Thymus (tissue), 11 donors: ENCODE results near the gene CDPF1. TPM values are rescaled to one million over a fixed set of nuclear protein-coding genes. Genes with fewer than 3 reads are reported as not detected.

ENCODE experiments used
- DNase-seq, 9 donors: peaks; one replicate each; pipeline ENCODE4 v3.0.0-alpha.2; 2013; ENCODE audit warnings: low spot score in 9 of 9, low read depth in 6 of 9, missing footprints in 1 of 9
- H3K27ac ChIP-seq, 2 donors: one replicate each; pipeline ENCODE4 v1.5.1; 2013; ENCODE audit warnings: control low read depth in 1 of 2, low read depth in 1 of 2, low read length in 1 of 2, mild to moderate bottlenecking in 1 of 2, moderate library complexity in 1 of 2
- H3K27me3 ChIP-seq, 2 donors: one replicate each; pipeline ENCODE4 v1.5.1; 2013; ENCODE audit warnings: low read length in 1 of 2; ENCODE audit not compliant: control insufficient read depth in 2 of 2, insufficient read depth in 1 of 2
- H3K36me3 ChIP-seq, 2 donors: one replicate each; pipeline ENCODE4 v1.5.1; 2013; ENCODE audit warnings: low read length in 1 of 2, mild to moderate bottlenecking in 1 of 2, moderate library complexity in 1 of 2; ENCODE audit not compliant: control insufficient read depth in 2 of 2, insufficient read depth in 2 of 2
- H3K4me1 ChIP-seq, 2 donors: one replicate each; pipeline ENCODE4 v1.5.1; 2013; ENCODE audit warnings: low read length in 2 of 2; ENCODE audit not compliant: control insufficient read depth in 2 of 2, insufficient read depth in 2 of 2
- H3K4me3 ChIP-seq, 2 donors: one replicate each; pipeline ENCODE4 v1.5.1; 2013; ENCODE audit warnings: low read length in 2 of 2, control low read depth in 1 of 2, mild to moderate bottlenecking in 1 of 2
- H3K9me3 ChIP-seq, 2 donors: one replicate each; pipeline ENCODE4 v1.5.1; 2013; ENCODE audit warnings: low read length in 1 of 2, mild to moderate bottlenecking in 1 of 2; ENCODE audit not compliant: control insufficient read depth in 2 of 2, insufficient read depth in 1 of 2
- WGBS: extraction: QIAGEN DNeasy Blood & Tissue Kit; methylation state at CpG from one replicate; pipeline ENCODE4 v1.1.7; 2013; 5-methylcytosine and 5-hydroxymethylcytosine counted together
- polyA plus RNA-seq: library from polyadenylated mRNA; stranded (reverse); fragments of 200-250 nt; gene quantifications from one replicate; pipeline ENCODE4 v1.2.3, GENCODE V29; 2013
- total RNA-seq: library from RNA; stranded (reverse); fragments of 120-200 nt; gene quantifications from one replicate; pipeline ENCODE4 v1.2.4, GENCODE V29; 2013
- donor health status: healthy.

CDPF1 gene
- total and polyA plus RNA-seq, 2 donors, result 15.5 to 16.1 TPM

- WGBS, result 97% methylated on average over 10 of the region's 10 CpGs
- H3K27ac ChIP-seq, result no peak overlapping the region
- no peak for DNase-seq
Measured at GRCh38 chr22:46224898-46225290, 25.2 kb downstream of the CDPF1 start.

GRCh38 chr22:46224044-46224897 is 25.8 kb downstream of the CDPF1 start:
- Histone ChIP-seq H3K9me3 (no peaks in the 10 kb centered on the region), H3K4me1 (peaks cover 4 to 8% of the 10 kb centered on the region in 2 donors), H3K27ac (no peak overlapping the region), H3K36me3 (peaks cover 0 to 22% of the 10 kb centered on the region in 2 donors), H3K27me3 (no peaks in the 10 kb centered on the region), H3K4me3 (no peak overlapping the region)
- DNase-seq, result no peak
- WGBS, result 95% methylated on average over 23 of the region's 23 CpGs

More at GRCh38 chr22:46224898-46225290, 25.2 kb downstream of the CDPF1 start:
- H3K4me1 ChIP-seq, result peaks cover 0 to 2% of the 10 kb centered on the region in 2 donors
- H3K9me3 ChIP-seq, result no peaks in the 10 kb centered on the region
- H3K27me3 ChIP-seq, result no peaks in the 10 kb centered on the region
- H3K36me3 ChIP-seq, result peaks cover 0 to 16% of the 10 kb centered on the region in 2 donors
- no peak overlapping the region for H3K4me3 ChIP-seq

DNA sequence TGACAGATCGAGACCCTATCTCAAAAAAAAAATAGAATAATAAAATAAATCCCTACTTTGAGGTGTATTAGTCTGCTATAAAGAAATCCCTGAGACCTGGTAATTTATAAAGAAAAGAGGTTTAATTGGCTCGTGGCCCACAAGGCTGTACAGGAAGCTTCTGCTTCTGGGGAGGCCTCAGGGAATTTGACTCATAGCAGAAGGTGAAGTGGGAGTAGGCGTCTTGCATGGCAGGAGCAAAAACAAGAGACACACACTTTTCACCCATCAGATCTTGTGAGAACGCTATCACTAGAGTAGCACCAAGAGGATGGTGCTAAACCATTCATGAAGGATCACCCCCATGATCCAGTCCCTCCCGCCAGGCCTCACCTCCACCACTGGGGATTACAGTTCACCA is 29.2 kb downstream of the CDPF1 start:
- Histone ChIP-seq H3K4me3 (no peak overlapping the region), H3K36me3 (peaks cover 4 to 40% of the 10 kb centered on the region in 2 donors), H3K27ac (no peak overlapping the region), H3K27me3 (no peaks in the 10 kb centered on the region), H3K9me3 (no peaks in the 10 kb centered on the region), H3K4me1 (peaks cover 4 to 8% of the 10 kb centered on the region in 2 donors)
- DNase-seq, result no peak
- 97% methylated on average over 5 of the region's 5 CpGs for WGBS

GRCh38 chr22:46219636-46220035 is 30.5 kb downstream of the CDPF1 start:
- no peak overlapping the region for H3K27ac ChIP-seq
- no peak overlapping the region for H3K4me3 ChIP-seq
- H3K9me3 ChIP-seq, result peaks cover 0 to 1% of the 10 kb centered on the region in 2 donors
- H3K36me3 ChIP-seq, result peaks cover 4 to 45% of the 10 kb centered on the region in 2 donors
- WGBS, result 79% methylated on average over 10 of the region's 10 CpGs
- H3K4me1 ChIP-seq, result peaks cover 4 to 8% of the 10 kb centered on the region in 2 donors
- H3K27me3 ChIP-seq, result no peaks in the 10 kb centered on the region
- DNase-seq, result peak in 3 of 9 donors; percentile 28 to 74 (median 36)

- Histone ChIP-seq H3K27ac (no peak overlapping the region), H3K27me3 (no peaks in the 10 kb centered on the region), H3K4me3 (no peak overlapping the region), H3K4me1 (peaks cover 1 to 4% of the 10 kb centered on the region in 2 donors), H3K36me3 (peaks cover 4 to 36% of the 10 kb centered on the region in 2 donors), H3K9me3 (peaks cover 3 to 4% of the 10 kb centered on the region in 2 donors)
- 97% methylated on average over 28 of the region's 28 CpGs for WGBS
- DNase-seq, result no peak
Measured at GRCh38 chr22:46214616-46215015, 35.5 kb downstream of the CDPF1 start.

- Histone ChIP-seq H3K4me3 (no peak overlapping the region), H3K9me3 (peaks cover 3 to 6% of the 10 kb centered on the region in 2 donors), H3K36me3 (peaks cover 4 to 32% of the 10 kb centered on the region in 2 donors), H3K4me1 (no peaks in the 10 kb centered on the region), H3K27ac (no peak overlapping the region), H3K27me3 (no peaks in the 10 kb centered on the region)
- WGBS, result 98% methylated on average over 29 of the region's 29 CpGs
- no peak for DNase-seq
Measured at GRCh38 chr22:46214149-46214548, 35.9 kb downstream of the CDPF1 start.

DNA sequence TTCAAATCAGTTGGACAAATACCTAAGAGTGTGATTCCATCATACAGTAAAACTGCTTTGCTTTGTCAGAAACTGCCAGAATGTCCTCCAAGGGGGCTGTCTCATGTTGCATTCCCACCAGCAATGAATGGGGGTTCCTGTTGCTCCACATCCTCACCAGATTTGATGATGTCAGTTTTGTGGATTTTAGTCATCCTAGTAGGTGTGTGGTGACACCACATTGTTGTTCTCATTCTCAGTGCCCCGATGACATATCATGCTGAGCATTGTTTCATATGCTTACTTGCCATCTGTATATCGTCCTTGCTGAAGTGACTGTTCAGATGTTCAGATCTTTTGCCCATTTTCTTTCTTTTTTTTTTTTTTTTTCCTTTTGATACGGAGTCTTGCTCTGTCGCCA is 37.0 kb downstream of the CDPF1 start:
- no peak overlapping the region for H3K27ac ChIP-seq
- 98% methylated on average over 4 of the region's 4 CpGs for WGBS
- H3K36me3 ChIP-seq, result peaks cover under 1 to 25% of the 10 kb centered on the region in 2 donors

DNA sequence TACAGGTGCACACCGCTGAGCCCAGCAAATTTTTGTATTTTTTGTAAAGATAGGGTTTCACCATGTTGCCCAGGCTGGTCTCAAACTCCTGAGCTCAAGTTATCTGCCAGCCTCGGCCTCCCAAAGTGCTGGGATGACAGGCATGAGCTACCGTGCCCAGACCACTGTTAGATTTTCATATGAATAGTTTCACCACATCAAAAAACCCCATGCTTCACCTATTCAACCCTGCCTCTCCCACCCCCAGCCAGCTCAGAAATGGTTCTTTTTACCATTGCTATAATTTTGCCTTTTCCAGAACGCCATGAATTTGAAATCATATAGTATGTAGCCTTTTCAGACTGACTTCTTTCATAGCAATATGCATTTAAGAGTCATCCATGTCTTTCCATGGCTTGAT is 37.9 kb downstream of the CDPF1 start:
- H3K27ac ChIP-seq, result no peak overlapping the region
- H3K27me3 ChIP-seq, result no peaks in the 10 kb centered on the region
- no peaks in the 10 kb centered on the region for H3K4me1 ChIP-seq
- no peak overlapping the region for H3K4me3 ChIP-seq
- peaks cover 3 to 6% of the 10 kb centered on the region in 2 donors for H3K9me3 ChIP-seq
- no peak for DNase-seq
- peaks cover 0 to 26% of the 10 kb centered on the region in 2 donors for H3K36me3 ChIP-seq
- WGBS, result 88% methylated on average over 4 of the region's 4 CpGs

More for the DNA sequence above, 37.0 kb downstream of the CDPF1 start:
- H3K27me3 ChIP-seq, result no peaks in the 10 kb centered on the region
- no peaks in the 10 kb centered on the region for H3K4me1 ChIP-seq
- no peak for DNase-seq
- peaks cover 3 to 6% of the 10 kb centered on the region in 2 donors for H3K9me3 ChIP-seq
- no peak overlapping the region for H3K4me3 ChIP-seq

GRCh38 chr22:46209262-46209661 is 40.8 kb downstream of the CDPF1 start:
- DNase-seq, result no peak
- Histone ChIP-seq H3K9me3 (peaks cover 1 to 6% of the 10 kb centered on the region in 2 donors), H3K27ac (no peak overlapping the region), H3K36me3 (peaks cover 0 to 8% of the 10 kb centered on the region in 2 donors), H3K4me1 (no peaks in the 10 kb centered on the region), H3K4me3 (no peak overlapping the region), H3K27me3 (no peaks in the 10 kb centered on the region)
- WGBS, result 100% methylated on average over 1 of the region's 1 CpG
